ENCODE results near the gene KRT81. TPM values are rescaled to one million over a fixed set of nuclear protein-coding genes. Genes with fewer than 3 reads are reported as not detected.

KRT81 gene
- total RNA-seq, 3 donors from 2014 or later, result not detected

- Histone ChIP-seq H3K9me3 (no peaks in the 10 kb centered on the region), H3K4me1 (ENCODE audit: low read depth) (no peaks in the 10 kb centered on the region), H3K4me3 (no peak overlapping the region), H3K36me3 (ENCODE audit: low read depth) (no peaks in the 10 kb centered on the region)
- intact Hi-C loops (cut with DNase I, micrococcal nuclease), result no loop called here
- ATAC-seq (no peak), DNase-seq (no peak)
- TF ChIP-seq CTCF (IDR thresholded peaks at IDR 0.05), result no peak
These were observed 23.1 kb downstream of the KRT81 start for GRCh38 chr12:52268212-52268611.

GRCh38 chr12:52267699-52268098 is 23.6 kb downstream of the KRT81 start:
- Histone ChIP-seq H3K4me1 (ENCODE audit: low read depth) (no peaks in the 10 kb centered on the region), H3K4me3 (no peak overlapping the region), H3K9me3 (no peaks in the 10 kb centered on the region), H3K36me3 (ENCODE audit: low read depth) (no peaks in the 10 kb centered on the region)
- no peak for TF ChIP-seq CTCF (IDR thresholded peaks at IDR 0.05)
- intact Hi-C loops (cut with DNase I, micrococcal nuclease), result no loop called here
- DNase-seq (no peak), ATAC-seq (no peak)

GRCh38 chr12:52267266-52267665 is 24.1 kb downstream of the KRT81 start:
- Histone ChIP-seq H3K9me3 (no peaks in the 10 kb centered on the region), H3K36me3 (ENCODE audit: low read depth) (no peaks in the 10 kb centered on the region), H3K4me3 (no peak overlapping the region), H3K4me1 (ENCODE audit: low read depth) (no peaks in the 10 kb centered on the region)
- TF ChIP-seq CTCF (IDR thresholded peaks at IDR 0.05), result no peak
- intact Hi-C loops (cut with DNase I, micrococcal nuclease), result no loop called here
- ATAC-seq, result no peak
- no peak for DNase-seq

- no peak for DNase-seq
- intact Hi-C loops (cut with DNase I, micrococcal nuclease), result no loop called here
These were observed 24.8 kb downstream of the KRT81 start for GRCh38 chr12:52266514-52266913.

GRCh38 chr12:52264435-52264825 is 26.9 kb downstream of the KRT81 start:
- ATAC-seq (no peak), DNase-seq (no peak)
- Histone ChIP-seq H3K4me3 (no peak overlapping the region), H3K9me3 (no peaks in the 10 kb centered on the region), H3K4me1 (ENCODE audit: low read depth) (no peaks in the 10 kb centered on the region), H3K36me3 (ENCODE audit: low read depth) (no peaks in the 10 kb centered on the region)
- intact Hi-C loops (cut with DNase I, micrococcal nuclease), result no loop called here
- no peak for TF ChIP-seq CTCF (IDR thresholded peaks at IDR 0.05)

More at GRCh38 chr12:52266514-52266913, 24.8 kb downstream of the KRT81 start:
- ATAC-seq, result no peak
- Histone ChIP-seq H3K9me3 (no peaks in the 10 kb centered on the region), H3K4me3 (no peak overlapping the region), H3K36me3 (ENCODE audit: low read depth) (no peaks in the 10 kb centered on the region), H3K4me1 (ENCODE audit: low read depth) (no peaks in the 10 kb centered on the region)
- no peak for TF ChIP-seq CTCF (IDR thresholded peaks at IDR 0.05)

GRCh38 chr12:52263761-52264434 is 27.4 kb downstream of the KRT81 start:
- ATAC-seq (no peak), DNase-seq (no peak)
- H3K4me1 ChIP-seq (ENCODE audit: low read depth), result no peaks in the 10 kb centered on the region
- no peaks in the 10 kb centered on the region for H3K9me3 ChIP-seq
- H3K36me3 ChIP-seq (ENCODE audit: low read depth), result no peaks in the 10 kb centered on the region
- H3K4me3 ChIP-seq, result no peak overlapping the region
- no peak for TF ChIP-seq CTCF (IDR thresholded peaks at IDR 0.05)
- intact Hi-C loops (cut with DNase I, micrococcal nuclease), result no loop called here

Measured in mucosa of descending colon (tissue), 3 donors.